ENCODE results near the gene DLEC1.
"Not testable (repeated sequence)": the region's sequence is repeated elsewhere in the genome, so short reads cannot be mapped to it uniquely, and the experiment has no call there.

The DLEC1 gene

GRCh38 chr3:38154033-38154494 lies 115.1 kb downstream of the DLEC1 start:
- DNase-seq (ENCODE audit: low read depth in 2 of 2): no peak

DNA sequence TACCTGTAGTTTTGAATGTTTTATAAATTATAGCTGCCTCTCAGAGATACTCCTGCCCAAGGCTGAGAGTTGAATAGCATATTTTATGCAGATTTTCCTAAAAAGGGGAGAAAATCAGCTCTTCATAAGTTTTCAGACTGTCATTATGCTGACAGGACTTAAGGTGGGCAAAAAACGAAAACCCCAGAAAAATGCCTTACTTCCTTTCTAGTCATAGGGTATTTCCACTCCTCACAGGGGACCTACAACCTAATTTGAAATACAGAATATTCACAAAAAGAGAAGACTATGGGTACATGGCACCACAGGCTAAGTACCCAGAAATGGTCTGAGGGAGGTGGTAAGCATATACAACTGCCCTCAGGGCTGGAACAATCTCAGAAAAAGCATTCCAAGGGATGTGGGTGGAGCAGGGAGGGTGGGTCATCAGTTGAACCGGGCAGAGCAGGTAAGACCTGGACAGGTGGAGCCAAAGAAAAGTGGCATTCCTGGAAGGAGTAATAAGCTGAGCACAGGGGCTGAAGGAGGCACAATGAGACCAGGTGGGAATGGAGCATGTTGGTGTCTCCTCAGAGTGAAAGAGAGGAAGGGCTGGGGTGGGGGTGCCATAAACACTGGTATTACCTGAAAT lies 115.7 kb downstream of the DLEC1 start:
- no peak for DNase-seq (ENCODE audit: low read depth in 2 of 2)

DNA sequence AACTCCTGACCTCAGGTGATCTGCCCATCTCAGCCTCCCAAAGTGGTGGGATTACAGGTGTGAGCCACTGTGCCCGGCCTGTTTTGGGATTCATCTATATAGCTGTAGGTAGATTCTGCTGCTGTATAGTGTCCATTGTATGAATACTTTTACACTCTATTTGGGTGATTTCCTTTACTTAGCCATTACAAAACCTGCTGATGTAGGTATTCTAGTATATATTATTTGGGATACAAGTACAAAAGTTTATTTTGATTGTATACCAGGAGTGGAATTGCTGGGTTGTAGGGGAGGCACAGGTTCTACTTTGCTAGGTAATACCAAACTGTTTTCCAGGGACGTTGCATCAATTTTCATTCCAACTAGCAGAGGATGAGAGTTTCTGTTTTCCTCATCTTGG lies 116.8 kb downstream of the DLEC1 start:
- DNase-seq (ENCODE audit: low read depth in 2 of 2): no peak

GRCh38 chr3:38157117-38157516 lies 118.1 kb downstream of the DLEC1 start:
- no peak for DNase-seq (ENCODE audit: low read depth in 2 of 2)

DNA sequence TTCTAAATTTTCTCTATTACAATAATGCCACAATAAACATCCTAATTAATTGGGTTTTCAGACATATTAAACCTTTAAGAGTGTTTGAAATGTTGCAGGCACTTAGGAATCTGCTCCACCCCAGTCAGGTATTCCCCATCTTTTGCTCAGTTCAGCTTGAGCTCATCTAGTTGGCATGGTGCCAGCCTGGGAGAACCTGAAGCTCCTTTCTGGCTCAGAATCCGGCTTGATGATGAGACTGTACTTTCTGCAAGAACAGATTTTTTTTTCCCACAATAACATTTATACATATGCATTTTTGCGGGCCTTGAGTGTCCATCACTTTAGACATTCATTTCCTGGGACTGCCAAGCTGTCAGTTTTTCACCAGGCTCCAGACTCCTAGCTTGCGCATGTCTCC lies 118.6 kb downstream of the DLEC1 start:
- no peak for DNase-seq (ENCODE audit: low read depth in 2 of 2)

- no peak for DNase-seq (ENCODE audit: low read depth in 2 of 2)
These were observed 119.5 kb downstream of the DLEC1 start for GRCh38 chr3:38158472-38158871.

- DNase-seq (ENCODE audit: low read depth in 2 of 2): not testable (repeated sequence)
These were observed 121.7 kb downstream of the DLEC1 start for GRCh38 chr3:38160704-38161103.

- DNase-seq (ENCODE audit: low read depth in 2 of 2): no peak
These were observed 124.3 kb downstream of the DLEC1 start for GRCh38 chr3:38163117-38163840.

DNA sequence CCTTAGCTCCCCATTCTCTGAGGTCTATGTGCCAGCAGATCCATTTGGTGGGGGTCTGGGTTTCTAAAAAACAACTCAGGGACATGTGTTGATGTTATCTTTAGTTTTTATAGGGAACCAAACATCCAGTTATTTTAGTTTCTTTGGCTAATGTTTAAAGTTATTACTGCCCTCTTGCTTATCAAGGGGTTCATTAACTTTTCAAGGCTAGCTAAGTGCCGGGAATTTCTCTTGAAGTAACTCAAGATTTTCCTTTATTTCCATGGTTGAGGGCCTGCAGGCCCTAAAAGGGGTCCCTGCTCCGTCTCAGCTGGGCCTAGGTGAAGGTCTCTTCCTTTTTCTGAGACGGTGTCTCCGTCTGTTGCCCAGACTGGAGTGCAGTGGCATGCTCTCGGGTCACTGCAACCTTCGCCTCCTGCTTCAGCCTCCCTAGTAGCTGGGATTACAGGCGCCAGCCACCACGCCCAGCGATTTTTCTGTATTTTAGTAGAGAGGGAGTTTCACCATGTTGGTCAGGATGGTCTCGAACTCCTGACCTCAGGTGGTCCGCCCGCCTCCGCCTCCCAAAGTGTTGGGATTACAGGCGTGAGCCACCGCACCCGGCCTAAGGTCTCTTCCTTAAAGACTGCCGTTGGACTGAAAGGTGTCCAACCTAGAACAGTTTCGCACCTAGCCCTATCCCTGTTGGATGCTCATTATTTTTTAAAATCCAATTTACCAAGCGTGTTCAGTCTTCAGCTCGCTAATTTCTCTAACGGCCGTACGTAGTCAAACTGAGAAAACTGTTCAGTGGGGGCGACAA lies 125.0 kb downstream of the DLEC1 start:
- DNase-seq (ENCODE audit: low read depth in 2 of 2): no peak

DNA sequence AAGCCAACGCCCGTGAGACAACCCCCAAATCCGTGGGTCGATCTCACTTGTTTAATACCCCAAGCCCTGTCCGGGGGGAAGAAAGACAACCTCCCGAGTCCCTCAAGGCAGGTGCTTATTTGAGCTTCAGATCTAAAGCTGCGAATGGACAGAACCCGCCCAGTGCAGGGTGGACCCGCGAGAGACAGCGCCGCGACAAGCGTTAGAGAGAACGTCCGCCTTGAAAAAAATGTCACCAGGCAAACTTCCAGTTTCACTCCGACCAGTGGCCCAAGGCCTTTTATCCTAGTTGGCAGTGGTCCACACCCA lies 125.6 kb downstream of the DLEC1 start:
- DNase-seq (ENCODE audit: low read depth in 2 of 2): no peak

- DNase-seq (ENCODE audit: low read depth in 2 of 2): peak; percentile 94
These were observed 126.1 kb downstream of the DLEC1 start, which contains the start of gene OXSR1 for GRCh38 chr3:38164952-38165721. OXSR1 (plus strand) TSS chr3:38165537; CDS start chr3:38165877, 340 bp downstream.

DNA sequence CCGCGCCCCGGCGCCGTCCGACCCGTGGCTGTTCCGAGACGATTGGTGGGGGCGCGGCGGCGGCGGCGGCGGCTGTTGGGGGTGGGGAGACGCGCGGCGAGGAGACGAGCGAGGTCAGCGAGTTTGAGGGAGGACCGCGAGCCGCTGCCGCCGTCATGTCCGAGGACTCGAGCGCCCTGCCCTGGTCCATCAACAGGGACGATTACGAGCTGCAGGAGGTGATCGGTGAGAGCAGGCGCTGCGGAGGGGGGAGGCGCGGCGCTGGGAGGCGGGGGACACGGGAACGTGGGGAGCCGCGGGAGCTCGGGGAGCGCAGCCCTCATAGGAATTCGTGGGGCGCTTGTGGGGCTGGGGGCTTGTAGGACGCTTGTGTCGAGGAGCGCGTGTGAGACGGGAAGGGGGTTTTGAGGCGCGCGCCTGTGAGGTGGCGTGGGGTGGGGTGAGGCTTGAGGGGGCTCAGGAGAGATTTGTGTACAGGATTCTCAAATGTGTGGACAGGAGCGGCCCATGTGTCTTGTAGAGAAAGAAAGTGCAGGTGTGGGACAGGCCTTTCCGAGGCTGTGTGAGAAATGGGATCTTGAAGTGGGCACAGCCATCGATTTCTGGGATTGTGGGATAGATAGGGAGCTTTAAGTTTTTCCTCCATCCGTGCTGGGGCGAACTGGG lies 126.8 kb downstream of the DLEC1 start:
- DNase-seq (ENCODE audit: low read depth in 2 of 2): peak in 1 of 2 experiments; percentile 42

GRCh38 chr3:38167591-38167990 lies 128.6 kb downstream of the DLEC1 start:
- no peak for DNase-seq (ENCODE audit: low read depth in 2 of 2)

- no peak for DNase-seq (ENCODE audit: low read depth in 2 of 2)
These were observed 129.4 kb downstream of the DLEC1 start for GRCh38 chr3:38168151-38169026.

DNA sequence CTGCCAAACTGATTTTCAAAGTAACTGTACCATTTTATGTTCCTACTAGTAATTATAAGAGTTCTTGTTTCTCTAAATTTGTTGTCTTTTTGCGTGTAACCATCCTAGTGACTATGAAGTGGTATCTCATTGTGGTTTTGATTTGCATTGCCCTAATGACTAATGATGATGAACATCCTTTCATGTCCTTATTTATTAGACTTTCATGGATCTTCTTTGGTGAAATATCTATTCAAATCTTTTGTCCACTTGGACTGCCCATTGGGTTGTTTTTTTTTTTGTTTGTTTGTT lies 130.0 kb downstream of the DLEC1 start:
- no peak for DNase-seq (ENCODE audit: low read depth in 2 of 2)

DNA sequence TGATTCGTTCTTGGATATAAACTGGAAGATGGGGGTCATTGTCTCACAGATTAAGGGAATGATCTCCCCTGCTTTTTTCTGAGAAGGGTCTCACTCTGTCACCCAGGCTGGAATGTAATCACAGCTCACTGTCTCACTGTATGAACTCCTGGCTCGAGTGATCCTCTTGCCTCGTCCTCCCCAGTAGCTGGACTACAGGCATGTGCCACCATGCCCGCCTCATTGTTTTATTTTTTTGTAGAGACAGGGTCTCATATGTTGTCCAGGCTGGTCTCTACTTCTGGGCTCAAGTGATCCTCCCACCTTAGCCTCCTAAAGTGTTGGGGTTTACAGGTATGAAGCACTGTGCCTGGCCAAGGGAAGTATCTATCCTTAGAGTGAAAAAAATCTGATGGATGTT lies 131.7 kb downstream of the DLEC1 start:
- DNase-seq (ENCODE audit: low read depth in 2 of 2): no peak

DNA sequence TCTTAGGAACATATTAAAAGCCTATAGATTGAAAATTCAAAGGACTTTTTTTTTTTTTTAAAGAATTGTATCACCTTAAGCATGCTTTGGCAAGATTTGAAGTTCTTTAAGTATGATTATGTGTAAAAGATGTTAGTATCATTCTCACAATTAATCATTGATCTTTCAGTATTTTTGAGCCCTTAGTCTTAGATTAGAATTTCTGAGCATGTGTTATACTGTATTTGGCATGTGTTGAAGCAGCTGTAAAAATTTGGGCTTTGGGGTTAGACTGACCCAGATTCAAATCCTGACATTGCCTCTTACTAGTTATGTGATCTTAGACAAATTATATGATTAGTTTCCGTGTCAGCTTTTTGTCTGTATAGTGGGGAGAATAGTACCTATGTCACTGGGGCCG lies 132.6 kb downstream of the DLEC1 start:
- DNase-seq (ENCODE audit: low read depth in 2 of 2): no peak
